Esophagus squamous epithelium (tissue), 4 donors: Measurements from ENCODE around the gene CPNE9.

Experiments used
- POLR2A ChIP-seq, 4 donors: fragments of 450-650 bp; IDR thresholded peaks; one replicate each; pipeline ENCODE4 v1.6.1; 2017; ENCODE audit warnings: antibody characterized with exemption in 4 of 4, mild to moderate bottlenecking in 4 of 4, moderate library complexity in 3 of 4
- TF ChIP-seq, protein P1 (sequence below), 6 experiments: fragments of 450-650 bp in 4 of 6; fragments of 200-600 bp in 2 of 6; sonication (generic) in 2 of 6; IDR thresholded peaks; one replicate each; pipeline ENCODE4 v1.5.1; 2016 to 2019; ENCODE audit warnings: antibody characterized with exemption in 6 of 6, mild to moderate bottlenecking in 4 of 6, moderate library complexity in 4 of 6

DNA sequence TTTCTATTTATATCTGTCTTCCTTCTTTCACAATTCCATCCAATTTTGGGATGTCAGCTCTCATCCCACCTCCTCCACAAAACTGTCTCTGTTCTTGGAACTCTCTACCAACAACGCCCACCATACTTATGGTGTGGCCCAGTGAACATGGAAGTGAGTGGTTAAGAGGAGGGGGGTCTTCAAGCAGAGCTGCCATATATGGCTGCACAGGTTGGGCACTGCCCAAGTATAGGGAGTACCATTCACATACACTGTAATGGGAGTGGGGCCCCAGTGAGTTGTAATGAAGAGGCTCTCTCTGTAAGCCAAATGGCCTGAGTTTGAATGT is 74.0 kb downstream of the CPNE9 start:
- TF ChIP-seq, protein P1, sequence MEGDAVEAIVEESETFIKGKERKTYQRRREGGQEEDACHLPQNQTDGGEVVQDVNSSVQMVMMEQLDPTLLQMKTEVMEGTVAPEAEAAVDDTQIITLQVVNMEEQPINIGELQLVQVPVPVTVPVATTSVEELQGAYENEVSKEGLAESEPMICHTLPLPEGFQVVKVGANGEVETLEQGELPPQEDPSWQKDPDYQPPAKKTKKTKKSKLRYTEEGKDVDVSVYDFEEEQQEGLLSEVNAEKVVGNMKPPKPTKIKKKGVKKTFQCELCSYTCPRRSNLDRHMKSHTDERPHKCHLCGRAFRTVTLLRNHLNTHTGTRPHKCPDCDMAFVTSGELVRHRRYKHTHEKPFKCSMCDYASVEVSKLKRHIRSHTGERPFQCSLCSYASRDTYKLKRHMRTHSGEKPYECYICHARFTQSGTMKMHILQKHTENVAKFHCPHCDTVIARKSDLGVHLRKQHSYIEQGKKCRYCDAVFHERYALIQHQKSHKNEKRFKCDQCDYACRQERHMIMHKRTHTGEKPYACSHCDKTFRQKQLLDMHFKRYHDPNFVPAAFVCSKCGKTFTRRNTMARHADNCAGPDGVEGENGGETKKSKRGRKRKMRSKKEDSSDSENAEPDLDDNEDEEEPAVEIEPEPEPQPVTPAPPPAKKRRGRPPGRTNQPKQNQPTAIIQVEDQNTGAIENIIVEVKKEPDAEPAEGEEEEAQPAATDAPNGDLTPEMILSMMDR (IDR thresholded peaks at IDR 0.05): no peak
- TF ChIP-seq POLR2A (IDR thresholded peaks at IDR 0.05): no peak
